ENCODE results near the gene FAM111A. TPM values are rescaled to one million over a fixed set of nuclear protein-coding genes. Genes with fewer than 3 reads are reported as not detected.
"Not testable (repeated sequence)": the region's sequence is repeated elsewhere in the genome, so short reads cannot be mapped to it uniquely, and the experiment has no call there.

The FAM111A gene
- total RNA-seq, 1 donor from 2014 or later, result 64.3 TPM

DNA sequence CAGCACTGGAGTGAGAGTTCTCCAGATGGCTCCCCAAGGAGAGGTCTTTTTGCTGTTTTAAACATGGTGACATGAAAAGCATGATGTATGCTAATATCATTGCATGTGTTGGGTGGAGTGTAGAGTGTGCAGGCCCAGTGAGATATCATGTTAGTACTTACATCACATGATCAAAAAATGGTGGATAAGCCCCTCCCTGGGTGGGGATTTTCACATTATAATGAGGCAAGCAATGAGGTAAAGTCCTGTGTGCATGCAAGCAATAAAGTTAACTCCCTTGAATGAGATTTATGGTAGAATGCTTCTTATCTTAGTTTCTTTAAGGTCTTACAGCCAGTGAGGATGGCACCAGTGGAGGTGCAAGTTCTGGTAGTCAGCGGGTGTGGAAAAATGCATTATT is 27.1 kb upstream of the FAM111A start:
- Mint-ChIP-seq H3K4me3 (no peak overlapping the region), H3K9me3 (peaks cover 22% of the 10 kb centered on the region), H3K4me1 (peaks cover 6% of the 10 kb centered on the region), H3K27me3 (no peaks in the 10 kb centered on the region), H3K27ac (no peak overlapping the region), H3K36me3 (ENCODE audit: low read depth) (peaks cover 74% of the 10 kb centered on the region)
- intact Hi-C loops (cut with micrococcal nuclease), result no loop called here
- TF ChIP-seq, protein P1, sequence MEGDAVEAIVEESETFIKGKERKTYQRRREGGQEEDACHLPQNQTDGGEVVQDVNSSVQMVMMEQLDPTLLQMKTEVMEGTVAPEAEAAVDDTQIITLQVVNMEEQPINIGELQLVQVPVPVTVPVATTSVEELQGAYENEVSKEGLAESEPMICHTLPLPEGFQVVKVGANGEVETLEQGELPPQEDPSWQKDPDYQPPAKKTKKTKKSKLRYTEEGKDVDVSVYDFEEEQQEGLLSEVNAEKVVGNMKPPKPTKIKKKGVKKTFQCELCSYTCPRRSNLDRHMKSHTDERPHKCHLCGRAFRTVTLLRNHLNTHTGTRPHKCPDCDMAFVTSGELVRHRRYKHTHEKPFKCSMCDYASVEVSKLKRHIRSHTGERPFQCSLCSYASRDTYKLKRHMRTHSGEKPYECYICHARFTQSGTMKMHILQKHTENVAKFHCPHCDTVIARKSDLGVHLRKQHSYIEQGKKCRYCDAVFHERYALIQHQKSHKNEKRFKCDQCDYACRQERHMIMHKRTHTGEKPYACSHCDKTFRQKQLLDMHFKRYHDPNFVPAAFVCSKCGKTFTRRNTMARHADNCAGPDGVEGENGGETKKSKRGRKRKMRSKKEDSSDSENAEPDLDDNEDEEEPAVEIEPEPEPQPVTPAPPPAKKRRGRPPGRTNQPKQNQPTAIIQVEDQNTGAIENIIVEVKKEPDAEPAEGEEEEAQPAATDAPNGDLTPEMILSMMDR (IDR thresholded peaks at IDR 0.05), result no peak
- ATAC-seq (ENCODE audit: low read depth), result no peak
- DNase-seq, result no peak
- POLR2A ChIA-PET, result no interaction called here
- CTCF ChIA-PET, result no interaction called here

DNA sequence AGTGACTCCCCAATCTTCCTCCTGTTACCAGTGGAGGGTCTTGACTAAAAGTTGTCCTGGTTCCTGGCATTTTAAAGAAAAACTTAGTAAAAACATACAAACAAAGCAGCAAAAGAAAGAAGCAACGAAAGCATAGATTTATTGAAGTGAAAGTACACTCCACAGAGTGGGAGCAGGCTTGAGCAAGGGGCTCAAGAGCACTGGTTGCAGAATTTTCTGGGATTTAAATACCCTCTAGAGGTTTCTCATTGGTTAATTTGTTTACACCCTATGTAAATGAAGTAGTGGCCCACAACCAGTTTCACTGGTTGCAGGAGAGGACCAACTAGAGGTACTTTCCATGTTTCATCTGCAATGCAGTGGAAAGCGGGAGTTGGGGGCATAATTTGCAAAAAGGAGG is 24.9 kb upstream of the FAM111A start:
- DNase-seq (no peak), ATAC-seq (ENCODE audit: low read depth) (no peak)
- peaks cover 68% of the 10 kb centered on the region for H3K36me3 Mint-ChIP-seq (ENCODE audit: low read depth)
- intact Hi-C loops (cut with micrococcal nuclease), result no loop called here
- ChIA-PET POLR2A (no interaction called here), CTCF (no interaction called here)
- TF ChIP-seq, protein P1 (IDR thresholded peaks at IDR 0.05), result no peak
- no peak overlapping the region for H3K27ac Mint-ChIP-seq
- no peak overlapping the region for H3K4me3 Mint-ChIP-seq
- peaks cover 7% of the 10 kb centered on the region for H3K4me1 Mint-ChIP-seq
- H3K9me3 Mint-ChIP-seq, result peaks cover 22% of the 10 kb centered on the region
- no peaks in the 10 kb centered on the region for H3K27me3 Mint-ChIP-seq

DNA sequence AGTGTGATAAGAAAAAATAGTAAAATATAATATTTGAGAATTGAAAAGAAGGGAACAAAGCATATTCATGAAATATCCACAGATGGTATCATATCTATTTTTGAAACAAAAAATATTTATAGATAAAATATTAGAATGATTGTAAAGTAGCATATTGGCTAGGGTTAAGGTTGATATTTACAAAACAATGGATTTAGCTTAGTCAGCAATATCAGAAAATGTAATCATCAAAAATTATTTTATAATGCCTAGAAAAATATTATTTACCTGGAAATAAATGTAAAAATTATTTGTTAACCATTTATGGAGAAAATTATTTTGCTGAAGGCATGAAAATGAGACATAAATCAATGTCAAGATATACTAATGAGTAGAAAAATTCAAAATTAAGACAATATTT is 22.8 kb upstream of the FAM111A start:
- ChIA-PET CTCF (no interaction called here), POLR2A (interaction anchor here (1.1 kb wide), 1 partner anchor 9 kb away, joined by 4 read pairs; no protein-coding TSS in a partner anchor)
- intact Hi-C loops (cut with micrococcal nuclease), result no loop called here
- TF ChIP-seq, protein P1 (IDR thresholded peaks at IDR 0.05), result no peak
- H3K4me3 Mint-ChIP-seq, result no peak overlapping the region
- ATAC-seq (ENCODE audit: low read depth) (no peak), DNase-seq (no peak)
- peaks cover 26% of the 10 kb centered on the region for H3K9me3 Mint-ChIP-seq
- H3K4me1 Mint-ChIP-seq, result peaks cover 7% of the 10 kb centered on the region
- H3K27me3 Mint-ChIP-seq, result no peaks in the 10 kb centered on the region
- no peak overlapping the region for H3K27ac Mint-ChIP-seq
- H3K36me3 Mint-ChIP-seq (ENCODE audit: low read depth), result peaks cover 63% of the 10 kb centered on the region

DNA sequence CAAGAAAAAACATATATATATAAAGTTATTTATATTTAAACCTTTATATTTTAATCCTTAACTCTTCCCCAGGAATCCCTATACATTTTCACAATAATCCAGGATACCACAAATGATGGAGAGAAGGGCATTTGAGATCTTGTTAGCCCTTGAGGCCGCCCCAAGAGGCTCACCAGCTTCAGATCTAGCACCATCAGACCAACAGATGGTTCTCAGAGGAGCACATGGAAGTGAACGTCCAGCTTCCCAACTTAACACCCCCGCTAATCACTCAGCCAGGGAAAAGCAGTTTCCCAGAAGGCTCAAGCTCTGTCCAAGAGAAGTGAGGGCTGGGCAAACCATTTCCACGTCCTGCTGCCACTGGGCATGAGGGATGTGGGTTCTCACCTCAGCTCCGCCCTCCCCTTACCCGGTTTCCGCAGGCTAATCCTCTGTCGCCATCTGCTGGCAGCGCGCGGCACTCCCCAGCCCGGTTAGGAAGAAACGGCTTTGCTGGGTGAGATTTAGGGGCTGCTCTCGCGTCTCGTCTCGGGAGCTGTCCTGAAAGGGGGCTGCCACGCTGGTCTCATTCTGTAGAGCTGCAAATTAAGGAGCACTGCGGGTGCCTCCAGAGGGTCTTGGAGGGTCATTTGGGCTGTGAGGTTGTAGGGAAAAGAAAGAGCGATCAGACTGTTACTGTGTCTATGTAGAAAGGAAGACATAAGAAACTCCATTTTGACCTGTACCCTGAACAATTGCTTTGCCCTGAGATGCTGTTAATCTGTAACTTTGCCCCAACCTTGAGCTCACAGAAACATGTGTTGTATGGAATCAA is 6.8 kb upstream of the FAM111A start:
- Mint-ChIP-seq H3K4me1 (peaks cover 25% of the 10 kb centered on the region), H3K4me3 (peak overlapping the region; percentile 69), H3K9me3 (peaks cover 12% of the 10 kb centered on the region), H3K27me3 (no peaks in the 10 kb centered on the region), H3K36me3 (ENCODE audit: low read depth) (peaks cover 70% of the 10 kb centered on the region), H3K27ac (peak overlapping the region; percentile 88)
- CTCF ChIA-PET, result interaction anchor here (0.6 to 3.9 kb wide), 48 partner anchors 9 to 568 kb away, joined by 3 to 50 read pairs (median 6); partner anchors contain the start of gene FAM111B
- TF ChIP-seq, protein P1 (IDR thresholded peaks at IDR 0.05), result peak; percentile 91
- intact Hi-C loops (cut with micrococcal nuclease), result loop anchor here (1.0 to 2.0 kb wide), 10 partner anchors 29 to 568 kb away; partner anchors contain the start of gene FAM111B
- peak; percentile 98 for ATAC-seq (ENCODE audit: low read depth)
- peak; percentile 85 for DNase-seq
- POLR2A ChIA-PET, result interaction anchor here (0.6 to 2.0 kb wide), 14 partner anchors 8 to 563 kb away, joined by 3 to 17 read pairs (median 6); partner anchors contain the start of gene FAM111B

DNA sequence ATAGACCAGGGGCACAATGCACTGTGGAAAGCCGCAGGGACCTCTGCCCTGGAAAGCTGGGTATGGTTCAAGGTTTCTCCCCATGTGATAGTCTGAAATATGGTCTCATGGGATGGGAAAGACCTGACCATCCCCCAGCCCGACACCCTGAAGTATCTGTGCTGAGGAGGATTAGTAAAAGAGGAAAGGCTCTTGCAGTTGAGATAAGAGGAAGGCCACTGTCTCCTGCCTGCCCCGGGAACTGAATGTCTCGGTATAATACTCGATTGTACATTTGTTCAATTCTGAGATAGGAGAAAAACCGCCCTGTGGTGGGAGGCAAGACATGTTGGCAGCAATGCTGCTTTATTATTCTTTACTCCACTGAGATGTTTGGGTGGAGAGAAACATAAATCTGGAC is 6.1 kb upstream of the FAM111A start:
- peaks cover 63% of the 10 kb centered on the region for H3K36me3 Mint-ChIP-seq (ENCODE audit: low read depth)
- not testable (repeated sequence) for DNase-seq; H3K27me3 Mint-ChIP-seq; ATAC-seq (ENCODE audit: low read depth); H3K4me3 Mint-ChIP-seq; H3K9me3 Mint-ChIP-seq
- peaks cover 32% of the 10 kb centered on the region for H3K4me1 Mint-ChIP-seq
- H3K27ac Mint-ChIP-seq, result peak overlapping the region; percentile 4
- ChIA-PET POLR2A (interaction anchor here (0.6 to 2.0 kb wide), 5 partner anchors 22 to 563 kb away, joined by 3 to 7 read pairs (median 4); no protein-coding TSS in a partner anchor), CTCF (interaction anchor here (1.1 to 3.9 kb wide), 37 partner anchors 8 to 569 kb away, joined by 3 to 50 read pairs (median 10); partner anchors contain the start of gene FAM111B)
- intact Hi-C loops (cut with micrococcal nuclease), result loop anchor here (1.0 to 2.0 kb wide), 10 partner anchors 29 to 568 kb away; partner anchors contain the start of gene FAM111B
